ENCODE results near the gene WIPF1. TPM values are rescaled to one million over a fixed set of nuclear protein-coding genes. Genes with fewer than 3 reads are reported as not detected.

WIPF1 gene
- total and polyA plus RNA-seq, 7 donors, result 9.0 to 51.0 (median 37.8) TPM

- intact Hi-C loops (cut with DNase I), result no loop called here
- Histone ChIP-seq H3K9me3 (no peaks in the 10 kb centered on the region), H3K27me3 (no peaks in the 10 kb centered on the region), H3K4me1 (peaks cover 0 to 41% (median 31%) of the 10 kb centered on the region in 4 donors), H3K36me3 (peaks cover 0 to 22% (median 0%) of the 10 kb centered on the region in 4 donors), H3K4me3 (no peak overlapping the region), H3K27ac (no peak overlapping the region)
- 87 to 88% methylated on average over 9 of the region's 9 CpGs for WGBS, 2 donors
- DNase-seq, result no peak
- TF ChIP-seq EP300 (IDR thresholded peaks at IDR 0.05) (no peak), POLR2A (IDR thresholded peaks at IDR 0.05) (no peak), CTCF (IDR thresholded peaks at IDR 0.05) (no peak)
Measured at GRCh38 chr2:174585657-174586252, 11.8 kb downstream of the WIPF1 start.

GRCh38 chr2:174585146-174585545, 12.5 kb downstream of the WIPF1 start:
- Histone ChIP-seq H3K4me3 (no peak overlapping the region), H3K27me3 (no peaks in the 10 kb centered on the region), H3K9me3 (no peaks in the 10 kb centered on the region), H3K4me1 (peaks cover 0 to 36% (median 25%) of the 10 kb centered on the region in 4 donors), H3K27ac (no peak overlapping the region), H3K36me3 (peaks cover 0 to 28% (median under 1%) of the 10 kb centered on the region in 4 donors)
- 76 to 84% methylated on average over 10 of the region's 10 CpGs for WGBS, 2 donors
- no peak for TF ChIP-seq POLR2AphosphoS5 (IDR thresholded peaks at IDR 0.05)
- TF ChIP-seq EP300 (IDR thresholded peaks at IDR 0.05), result no peak
- TF ChIP-seq CTCF (IDR thresholded peaks at IDR 0.05), result no peak
- TF ChIP-seq POLR2A (IDR thresholded peaks at IDR 0.05), result no peak
- DNase-seq, result no peak
- intact Hi-C loops (cut with DNase I), result no loop called here

- H3K36me3 ChIP-seq, result peaks cover 0 to 49% (median 7%) of the 10 kb centered on the region in 4 donors
- H3K9me3 ChIP-seq, result no peaks in the 10 kb centered on the region
- intact Hi-C loops (cut with DNase I), result no loop called here
- no peak for TF ChIP-seq POLR2AphosphoS5 (IDR thresholded peaks at IDR 0.05)
- TF ChIP-seq CTCF (IDR thresholded peaks at IDR 0.05), result no peak
- no peak for TF ChIP-seq EP300 (IDR thresholded peaks at IDR 0.05)
- no peak for TF ChIP-seq POLR2A (IDR thresholded peaks at IDR 0.05)
- no peaks in the 10 kb centered on the region for H3K27me3 ChIP-seq
- WGBS, 2 donors, result 67 to 86% methylated on average over 6 of the region's 6 CpGs
- no peak overlapping the region for H3K4me3 ChIP-seq
- DNase-seq, result no peak
- H3K4me1 ChIP-seq, result peaks cover 0 to 19% (median 8%) of the 10 kb centered on the region in 4 donors
- H3K27ac ChIP-seq, result no peak overlapping the region
Measured at GRCh38 chr2:174581491-174581890, 16.1 kb downstream of the WIPF1 start.

GRCh38 chr2:174580951-174581350, 16.7 kb downstream of the WIPF1 start:
- peaks cover 0 to 19% (median 8%) of the 10 kb centered on the region in 4 donors for H3K4me1 ChIP-seq
- H3K9me3 ChIP-seq, result no peaks in the 10 kb centered on the region
- no peak overlapping the region for H3K27ac ChIP-seq
- 91 to 95% methylated on average over 2 of the region's 2 CpGs for WGBS, 2 donors
- no peak overlapping the region for H3K4me3 ChIP-seq
- intact Hi-C loops (cut with DNase I), result no loop called here
- DNase-seq, result no peak
- TF ChIP-seq POLR2A (IDR thresholded peaks at IDR 0.05), result no peak
- no peak for TF ChIP-seq CTCF (IDR thresholded peaks at IDR 0.05)
- no peak for TF ChIP-seq EP300 (IDR thresholded peaks at IDR 0.05)
- no peak for TF ChIP-seq POLR2AphosphoS5 (IDR thresholded peaks at IDR 0.05)
- peaks cover 0 to 53% (median 7%) of the 10 kb centered on the region in 4 donors for H3K36me3 ChIP-seq
- no peaks in the 10 kb centered on the region for H3K27me3 ChIP-seq
